AG09319 (cell line): Measurements from ENCODE around the gene IRF2BP1.
"Not testable (repeated sequence)": the region's sequence is repeated elsewhere in the genome, so short reads cannot be mapped to it uniquely, and the experiment has no call there.

Experiments
- DNase-seq: peaks from one replicate; pipeline ENCODE4 v3.0.0-alpha.2; 2010; ENCODE audit warnings: low read depth; ENCODE audit errors: extremely low read depth
- TF ChIP-seq, protein P1 (sequence below): IDR thresholded peaks from 2 replicates; pipeline ENCODE4 v1.5.1; 2011; ENCODE audit warnings: low read depth, mild to moderate bottlenecking, inconsistent platforms, low read length, moderate library complexity

The IRF2BP1 gene

DNA sequence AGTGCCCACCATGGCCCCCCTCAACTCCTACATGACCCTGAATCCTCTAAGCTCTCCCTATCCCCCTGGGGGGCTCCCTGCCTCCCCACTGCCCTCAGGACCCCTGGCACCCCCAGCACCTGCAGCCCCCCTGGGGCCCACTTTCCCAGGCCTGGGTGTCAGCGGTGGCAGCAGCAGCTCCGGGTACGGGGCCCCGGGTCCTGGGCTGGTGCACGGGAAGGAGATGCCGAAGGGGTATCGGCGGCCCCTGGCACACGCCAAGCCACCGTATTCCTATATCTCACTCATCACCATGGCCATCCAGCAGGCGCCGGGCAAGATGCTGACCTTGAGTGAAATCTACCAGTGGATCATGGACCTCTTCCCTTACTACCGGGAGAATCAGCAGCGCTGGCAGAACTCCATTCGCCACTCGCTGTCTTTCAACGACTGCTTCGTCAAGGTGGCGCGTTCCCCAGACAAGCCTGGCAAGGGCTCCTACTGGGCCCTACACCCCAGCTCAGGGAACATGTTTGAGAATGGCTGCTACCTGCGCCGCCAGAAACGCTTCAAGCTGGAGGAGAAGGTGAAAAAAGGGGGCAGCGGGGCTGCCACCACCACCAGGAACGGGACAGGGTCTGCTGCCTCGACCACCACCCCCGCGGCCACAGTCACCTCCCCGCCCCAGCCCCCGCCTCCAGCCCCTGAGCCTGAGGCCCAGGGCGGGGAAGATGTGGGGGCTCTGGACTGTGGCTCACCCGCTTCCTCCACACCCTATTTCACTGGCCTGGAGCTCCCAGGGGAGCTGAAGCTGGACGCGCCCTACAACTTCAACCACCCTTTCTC, 13.6 kb downstream of the IRF2BP1 start:
- DNase-seq: no peak
- TF ChIP-seq, protein P1, sequence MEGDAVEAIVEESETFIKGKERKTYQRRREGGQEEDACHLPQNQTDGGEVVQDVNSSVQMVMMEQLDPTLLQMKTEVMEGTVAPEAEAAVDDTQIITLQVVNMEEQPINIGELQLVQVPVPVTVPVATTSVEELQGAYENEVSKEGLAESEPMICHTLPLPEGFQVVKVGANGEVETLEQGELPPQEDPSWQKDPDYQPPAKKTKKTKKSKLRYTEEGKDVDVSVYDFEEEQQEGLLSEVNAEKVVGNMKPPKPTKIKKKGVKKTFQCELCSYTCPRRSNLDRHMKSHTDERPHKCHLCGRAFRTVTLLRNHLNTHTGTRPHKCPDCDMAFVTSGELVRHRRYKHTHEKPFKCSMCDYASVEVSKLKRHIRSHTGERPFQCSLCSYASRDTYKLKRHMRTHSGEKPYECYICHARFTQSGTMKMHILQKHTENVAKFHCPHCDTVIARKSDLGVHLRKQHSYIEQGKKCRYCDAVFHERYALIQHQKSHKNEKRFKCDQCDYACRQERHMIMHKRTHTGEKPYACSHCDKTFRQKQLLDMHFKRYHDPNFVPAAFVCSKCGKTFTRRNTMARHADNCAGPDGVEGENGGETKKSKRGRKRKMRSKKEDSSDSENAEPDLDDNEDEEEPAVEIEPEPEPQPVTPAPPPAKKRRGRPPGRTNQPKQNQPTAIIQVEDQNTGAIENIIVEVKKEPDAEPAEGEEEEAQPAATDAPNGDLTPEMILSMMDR: no peak

DNA sequence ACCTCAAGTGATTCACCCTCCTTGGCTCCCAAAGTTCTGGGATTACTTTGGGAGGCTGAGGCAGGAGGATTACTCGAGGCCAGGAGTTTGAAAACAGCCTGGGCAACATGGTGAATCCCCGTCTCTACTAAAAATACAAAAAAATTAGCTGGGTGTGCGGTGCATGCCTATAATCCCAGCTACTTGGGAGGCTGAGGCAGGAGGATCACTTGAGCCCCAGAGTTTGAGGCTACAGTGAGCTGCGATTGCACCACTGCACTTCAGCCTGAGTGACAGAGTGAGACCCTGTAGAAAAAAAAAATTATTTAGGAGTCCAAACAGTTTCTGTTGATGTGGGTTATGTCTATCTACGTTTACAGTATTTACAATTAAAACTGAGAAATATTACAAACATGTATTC, 15.1 kb downstream of the IRF2BP1 start:
- no peak for DNase-seq
- TF ChIP-seq, protein P1: no peak

- DNase-seq: not testable (repeated sequence)
These were observed 18.7 kb downstream of the IRF2BP1 start for GRCh38 chr19:45867241-45867640.

DNA sequence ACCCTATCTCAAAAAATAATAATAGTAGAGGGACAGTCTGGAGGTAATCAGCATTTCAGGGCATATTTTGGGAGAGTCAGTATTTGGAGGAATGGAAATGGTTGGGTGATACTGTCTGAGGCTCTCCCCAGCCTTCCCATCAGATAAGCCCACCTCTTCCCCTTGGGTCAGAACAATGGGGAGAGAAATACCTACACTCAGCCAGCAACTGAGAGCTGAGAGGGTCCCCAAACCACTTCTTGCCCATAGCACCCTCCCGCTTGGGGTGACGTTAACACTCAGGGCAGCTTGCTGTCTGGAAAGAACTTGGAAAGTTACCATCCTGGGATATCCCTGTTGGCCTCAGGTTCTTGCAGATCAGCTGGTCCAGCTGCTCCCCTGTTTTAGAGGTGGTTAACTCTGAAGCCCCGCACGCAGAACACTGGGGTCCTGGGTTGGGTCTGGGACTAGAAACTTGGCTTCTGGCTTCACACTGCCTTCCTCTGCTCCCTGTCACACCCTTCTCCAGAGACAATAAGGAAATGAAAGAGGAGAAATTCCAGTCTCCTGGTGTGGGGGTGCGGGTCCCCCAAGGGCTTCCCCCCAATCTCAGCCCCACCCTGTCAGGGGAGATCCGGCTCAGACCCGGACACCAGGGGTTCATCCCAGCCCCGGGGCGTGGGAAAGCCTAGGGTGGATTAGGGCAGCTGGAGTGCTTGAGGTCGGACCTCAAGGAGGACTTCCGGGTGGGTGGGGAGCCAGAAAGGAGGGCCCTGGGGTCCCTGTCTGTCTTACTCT, 19.4 kb downstream of the IRF2BP1 start:
- DNase-seq: no peak
- TF ChIP-seq, protein P1: no peak

- DNase-seq: no peak
- TF ChIP-seq, protein P1: no peak
These were observed 20.5 kb downstream of the IRF2BP1 start for GRCh38 chr19:45865269-45865948.

DNA sequence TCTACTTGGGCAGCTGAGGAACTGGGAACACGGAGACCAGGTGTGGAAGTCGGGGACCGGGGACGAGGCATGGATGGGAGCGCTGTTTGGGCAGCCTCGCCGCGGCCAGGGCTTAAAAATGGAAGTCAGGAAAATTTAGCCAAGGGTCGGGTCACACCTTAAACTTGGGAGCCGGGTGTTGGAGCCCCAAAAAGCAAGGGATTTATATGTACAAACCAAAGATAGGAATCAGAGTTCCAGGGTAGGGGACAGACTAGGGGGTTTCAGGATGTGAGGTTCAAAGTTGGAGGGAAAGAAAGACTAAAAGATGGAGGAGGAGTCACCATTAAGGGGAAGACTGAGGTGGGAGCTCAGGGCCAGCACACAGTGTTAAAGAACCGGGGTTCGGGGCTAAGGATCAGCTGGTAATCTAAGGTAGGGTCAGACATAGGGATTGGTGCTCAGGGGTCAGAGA, 21.3 kb downstream of the IRF2BP1 start:
- TF ChIP-seq, protein P1: no peak
- DNase-seq: no peak

GRCh38 chr19:45863840-45864628, 21.9 kb downstream of the IRF2BP1 start, which contains the start of gene FOXA3:
Gene FOXA3 (plus strand): TSS chr19:45864326. CDS start chr19:45864457, 131 bp downstream.
- no peak for DNase-seq
- TF ChIP-seq, protein P1: peak; percentile 29
